ENCODE measurements around the gene SFMBT2. TPM values are rescaled to one million over a fixed set of nuclear protein-coding genes. Genes with fewer than 3 reads are reported as not detected.

Gene SFMBT2
- total RNA-seq, 6 experiments from 2014 or later, result 0.03 to 0.12 (median 0.06) TPM

DNA sequence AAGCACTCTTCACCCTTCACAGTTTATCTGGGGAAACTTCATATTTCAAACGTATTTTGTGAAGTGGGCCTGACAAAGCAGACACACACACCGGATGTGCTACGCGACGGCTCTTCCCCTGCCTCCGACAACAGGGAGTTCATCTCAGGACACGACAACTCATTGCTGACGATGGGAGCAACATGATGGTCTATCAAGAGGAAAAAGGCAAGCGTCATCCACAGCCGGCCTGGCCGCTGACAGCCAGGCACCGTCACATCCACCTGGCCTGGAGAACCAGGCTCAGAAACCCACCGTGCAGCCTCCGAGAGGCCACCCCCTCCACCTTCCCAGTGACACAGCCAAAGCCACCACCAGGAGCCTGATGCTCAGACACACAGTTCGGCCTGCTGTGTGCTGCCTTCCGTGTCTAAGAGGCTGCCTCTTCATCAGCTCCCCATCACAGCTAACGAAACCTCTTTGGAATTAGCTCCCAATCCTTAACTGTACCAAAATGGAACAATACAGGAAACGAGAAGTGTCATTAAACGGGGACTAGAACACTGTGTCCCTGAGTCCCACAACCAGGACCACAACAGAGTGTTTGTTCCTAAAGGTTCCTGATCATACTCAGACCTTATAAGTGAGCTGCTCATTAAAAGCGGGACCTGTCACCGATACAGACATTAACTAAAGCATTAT, 76.7 kb downstream of the SFMBT2 start:
- Mint-ChIP-seq H3K9me3 (peaks cover 83% of the 10 kb centered on the region), H3K27ac (no peak overlapping the region), H3K4me1 (ENCODE audit: low read depth) (no peaks in the 10 kb centered on the region), H3K27me3 (ENCODE audit: insufficient read depth) (0 out of 2 replicates have a peak, but pooled peaks cover 3% of the 10 kb centered on the region), H3K36me3 (ENCODE audit: low read depth) (peaks cover 5% of the 10 kb centered on the region; the same call in 1 of the 2 replicates), H3K4me3 (no peak overlapping the region)
- TF ChIP-seq, protein P1, sequence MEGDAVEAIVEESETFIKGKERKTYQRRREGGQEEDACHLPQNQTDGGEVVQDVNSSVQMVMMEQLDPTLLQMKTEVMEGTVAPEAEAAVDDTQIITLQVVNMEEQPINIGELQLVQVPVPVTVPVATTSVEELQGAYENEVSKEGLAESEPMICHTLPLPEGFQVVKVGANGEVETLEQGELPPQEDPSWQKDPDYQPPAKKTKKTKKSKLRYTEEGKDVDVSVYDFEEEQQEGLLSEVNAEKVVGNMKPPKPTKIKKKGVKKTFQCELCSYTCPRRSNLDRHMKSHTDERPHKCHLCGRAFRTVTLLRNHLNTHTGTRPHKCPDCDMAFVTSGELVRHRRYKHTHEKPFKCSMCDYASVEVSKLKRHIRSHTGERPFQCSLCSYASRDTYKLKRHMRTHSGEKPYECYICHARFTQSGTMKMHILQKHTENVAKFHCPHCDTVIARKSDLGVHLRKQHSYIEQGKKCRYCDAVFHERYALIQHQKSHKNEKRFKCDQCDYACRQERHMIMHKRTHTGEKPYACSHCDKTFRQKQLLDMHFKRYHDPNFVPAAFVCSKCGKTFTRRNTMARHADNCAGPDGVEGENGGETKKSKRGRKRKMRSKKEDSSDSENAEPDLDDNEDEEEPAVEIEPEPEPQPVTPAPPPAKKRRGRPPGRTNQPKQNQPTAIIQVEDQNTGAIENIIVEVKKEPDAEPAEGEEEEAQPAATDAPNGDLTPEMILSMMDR (IDR thresholded peaks at IDR 0.05), result no peak
- DNase-seq, result no peak

DNA sequence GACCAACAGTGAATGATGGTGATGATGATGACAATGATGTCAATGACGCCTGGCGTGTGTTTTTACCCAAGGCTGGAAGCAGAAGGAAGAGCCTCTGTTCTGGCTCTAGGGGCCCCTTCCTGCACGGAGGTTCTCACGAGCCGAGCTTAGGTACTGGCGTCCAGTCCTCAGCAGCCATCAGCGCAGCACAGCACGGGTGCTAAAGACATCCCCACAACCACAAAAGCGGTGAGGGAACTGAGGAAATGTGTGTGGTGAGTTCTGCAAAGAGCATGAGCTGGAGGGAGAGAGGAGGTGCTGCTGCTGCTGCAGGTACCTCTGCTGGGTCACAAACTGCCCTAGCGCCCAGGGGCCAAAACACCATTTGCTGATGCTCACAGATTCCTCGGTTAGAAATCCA, 81.6 kb downstream of the SFMBT2 start:
- Mint-ChIP-seq H3K4me3 (no peak overlapping the region), H3K27me3 (ENCODE audit: insufficient read depth) (no peaks in the 10 kb centered on the region), H3K9me3 (peaks cover 71% of the 10 kb centered on the region), H3K27ac (no peak overlapping the region), H3K4me1 (ENCODE audit: low read depth) (no peaks in the 10 kb centered on the region), H3K36me3 (ENCODE audit: low read depth) (peaks cover 4% of the 10 kb centered on the region; the same call in 1 of the 2 replicates)
- DNase-seq, result no peak
- TF ChIP-seq, protein P1 (IDR thresholded peaks at IDR 0.05), result no peak

DNA sequence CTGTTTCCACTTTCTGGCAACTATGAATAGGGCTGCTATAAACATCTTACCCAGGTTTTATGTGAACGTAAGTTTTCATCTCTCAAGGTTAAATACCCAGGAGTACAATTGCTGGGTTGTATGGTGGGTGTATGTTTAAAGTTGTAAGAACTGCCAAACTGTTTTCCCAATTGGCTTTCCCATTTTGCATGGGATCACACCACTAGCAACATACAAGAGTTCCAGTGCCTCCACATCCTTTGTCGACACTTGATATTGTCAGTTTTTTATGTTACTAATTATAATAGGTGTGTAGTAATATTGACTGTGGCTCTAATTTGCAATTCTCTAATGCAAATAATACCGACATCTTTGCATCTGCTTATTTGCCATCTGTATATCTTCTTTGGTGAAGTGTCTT, 82.9 kb downstream of the SFMBT2 start:
- peaks cover 65% of the 10 kb centered on the region for H3K9me3 Mint-ChIP-seq
- H3K36me3 Mint-ChIP-seq (ENCODE audit: low read depth), result peaks cover 4% of the 10 kb centered on the region; the same call in 1 of the 2 replicates
- no peaks in the 10 kb centered on the region for H3K27me3 Mint-ChIP-seq (ENCODE audit: insufficient read depth)
- no peak overlapping the region for H3K27ac Mint-ChIP-seq
- TF ChIP-seq, protein P1 (IDR thresholded peaks at IDR 0.05), result no peak
- H3K4me3 Mint-ChIP-seq, result no peak overlapping the region
- no peak for DNase-seq
- H3K4me1 Mint-ChIP-seq (ENCODE audit: low read depth), result no peaks in the 10 kb centered on the region

DNA sequence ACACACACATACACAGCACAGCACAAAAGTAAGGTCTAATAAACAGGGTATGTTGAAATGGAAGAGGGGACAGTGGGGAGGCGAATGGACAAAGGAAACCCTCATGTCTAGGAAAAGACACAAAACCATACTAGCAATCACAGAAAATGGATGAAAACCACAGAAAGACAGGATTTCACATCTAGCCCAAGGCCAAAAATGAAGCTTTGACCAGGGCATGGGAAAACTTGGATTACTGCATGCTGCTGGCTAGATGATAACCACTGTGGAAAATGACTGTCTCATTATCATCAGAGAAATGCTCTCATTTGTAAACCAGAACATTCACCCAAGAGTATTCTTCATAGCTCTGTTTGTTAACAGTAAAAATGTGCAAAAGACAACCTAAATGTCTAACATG, 88.2 kb downstream of the SFMBT2 start:
- Mint-ChIP-seq H3K27me3 (ENCODE audit: insufficient read depth) (peaks cover 1% of the 10 kb centered on the region), H3K9me3 (peaks cover 56% of the 10 kb centered on the region), H3K4me1 (ENCODE audit: low read depth) (no peaks in the 10 kb centered on the region)

DNA sequence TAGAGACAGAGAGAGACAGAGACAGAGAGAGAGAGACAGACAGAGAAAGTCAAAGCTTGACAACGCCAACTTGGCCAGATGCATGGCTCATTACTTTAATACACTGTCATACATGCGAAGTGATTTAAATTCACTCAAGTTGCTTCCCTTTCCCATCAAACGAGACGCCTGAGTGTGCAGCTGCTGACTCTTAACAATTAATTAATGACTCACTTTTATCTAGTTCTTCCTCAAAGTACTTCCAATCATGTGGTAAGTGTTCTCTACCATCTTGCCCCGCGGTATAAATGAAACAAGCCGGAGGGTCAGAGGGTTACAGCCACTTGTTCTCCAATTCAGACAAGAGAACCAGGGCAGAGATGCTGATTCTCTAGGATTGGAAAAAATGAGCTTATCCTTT, 90.8 kb downstream of the SFMBT2 start:
- H3K27ac Mint-ChIP-seq, result no peak overlapping the region
- H3K9me3 Mint-ChIP-seq, result peaks cover 65% of the 10 kb centered on the region
- TF ChIP-seq, protein P1 (IDR thresholded peaks at IDR 0.05), result no peak
- H3K4me3 Mint-ChIP-seq, result no peak overlapping the region
- no peak for DNase-seq
- peaks cover 1% of the 10 kb centered on the region for H3K27me3 Mint-ChIP-seq (ENCODE audit: insufficient read depth)
- no peaks in the 10 kb centered on the region for H3K4me1 Mint-ChIP-seq (ENCODE audit: low read depth)
- peaks cover 13% of the 10 kb centered on the region for H3K36me3 Mint-ChIP-seq (ENCODE audit: low read depth)

More for the DNA sequence above, 88.2 kb downstream of the SFMBT2 start:
- H3K36me3 Mint-ChIP-seq (ENCODE audit: low read depth), result peaks cover 17% of the 10 kb centered on the region
- DNase-seq, result no peak
- H3K4me3 Mint-ChIP-seq, result no peak overlapping the region
- no peak overlapping the region for H3K27ac Mint-ChIP-seq
- TF ChIP-seq, protein P1 (IDR thresholded peaks at IDR 0.05), result no peak

Data from HFFc6 (cell line).